SK-N-MC (cell line): Measurements from ENCODE around the gene GRM7.

Experiments
- EZH2 ChIP-seq: fragments of 200-600 bp; sonication (generic); IDR thresholded peaks from one replicate; pipeline ENCODE4 v1.6.1; 2017; ENCODE audit warnings: antibody characterized with exemption
- FOXP2 ChIP-seq: optimal IDR thresholded peaks from 2 replicates; pipeline ENCODE3; 2011; ENCODE audit warnings: mild to moderate bottlenecking, moderate library complexity; ENCODE audit not compliant: insufficient read depth; ENCODE audit errors: extremely low read length, control extremely low read depth
- POLR2AphosphoS5 ChIP-seq: IDR thresholded peaks from 2 replicates; pipeline ENCODE4 v1.6.1; 2012; ENCODE audit warnings: mild to moderate bottlenecking, low read depth, low read length, borderline replicate concordance

DNA sequence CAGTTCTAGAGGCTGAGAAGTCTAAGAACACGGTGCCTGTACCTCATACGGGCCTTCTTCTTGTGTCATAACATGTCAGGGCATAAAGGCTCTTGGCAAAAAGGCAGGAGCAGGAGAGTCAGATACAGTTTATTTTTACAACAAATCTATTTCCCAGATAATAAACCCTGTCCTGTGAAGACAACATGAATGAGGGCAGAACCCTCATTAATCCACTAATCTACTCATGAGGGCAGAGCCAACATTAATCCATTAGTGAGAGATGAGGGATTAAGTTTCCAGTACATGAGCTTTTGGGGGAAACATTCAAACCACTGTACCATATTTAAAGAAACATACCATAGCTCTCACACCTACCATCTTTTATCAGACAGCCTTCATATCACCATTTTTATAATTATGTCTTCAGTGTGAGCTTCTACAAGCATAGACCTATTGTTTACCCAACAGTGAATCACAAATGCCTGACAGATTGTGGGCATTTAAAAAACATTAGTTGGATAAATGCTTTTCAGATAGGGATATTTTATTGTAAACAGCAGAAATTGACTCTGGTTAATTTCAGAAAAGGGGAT lies 645.8 kb downstream of the GRM7 start:
- TF ChIP-seq EZH2 (no peak), POLR2AphosphoS5 (no peak), FOXP2 (no peak)
